Nephron progenitor cell (in vitro differentiated cells): ENCODE measurements around the gene PTPRK.

Experiments used
- DNase-seq: peaks from one replicate; pipeline ENCODE4 v3.0.0; 2021
- H3K27ac Mint-ChIP-seq: 2 replicates; pipeline ENCODE4 v1.8.0; 2021; ENCODE audit warnings: mild to moderate bottlenecking, moderate library complexity, mixed read lengths
- H3K27me3 Mint-ChIP-seq: 2 replicates; pipeline ENCODE4 v1.8.0; 2021; ENCODE audit warnings: mild to moderate bottlenecking, low read depth, mixed read lengths; ENCODE audit not compliant: poor library complexity
- H3K36me3 Mint-ChIP-seq: 2 replicates; pipeline ENCODE4 v1.8.0; 2021; ENCODE audit warnings: low read depth, mixed read lengths
- H3K4me1 Mint-ChIP-seq: 2 replicates; pipeline ENCODE4 v1.8.0; 2021; ENCODE audit warnings: mixed read lengths
- H3K4me3 Mint-ChIP-seq: 2 replicates; pipeline ENCODE4 v1.8.0; 2021; ENCODE audit warnings: mild to moderate bottlenecking, moderate library complexity, mixed read lengths
- H3K9me3 Mint-ChIP-seq: 2 replicates; pipeline ENCODE4 v1.8.0; 2021; ENCODE audit warnings: mild to moderate bottlenecking, moderate library complexity, mixed read lengths
- TF ChIP-seq, protein P1 (sequence below): fragments of 200-600 bp; sonication (generic); IDR thresholded peaks from 2 replicates; pipeline ENCODE4 v1.5.0; 2021; ENCODE audit warnings: antibody characterized with exemption

PTPRK gene

DNA sequence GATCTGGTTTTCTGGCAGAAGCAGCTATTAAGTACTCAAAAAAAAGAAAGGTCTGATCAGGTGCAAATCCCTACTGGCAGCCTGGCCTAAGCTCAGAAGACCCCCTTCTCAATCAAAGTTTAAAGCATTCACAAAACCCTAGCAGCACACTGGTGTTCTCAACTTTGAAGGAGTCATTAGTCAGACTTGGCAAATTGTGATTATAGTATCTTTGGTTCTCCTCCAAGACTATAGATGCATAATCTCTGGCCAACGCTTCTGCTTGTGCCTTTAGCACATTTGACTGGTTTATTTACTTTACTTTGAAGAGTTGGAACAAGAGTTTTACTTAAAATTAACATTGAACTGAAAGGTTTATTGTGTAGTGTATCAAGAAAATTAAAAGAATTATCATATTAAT is 248.9 kb downstream of the PTPRK start:
- Mint-ChIP-seq H3K27ac (no peak overlapping the region), H3K4me1 (peaks cover 14% of the 10 kb centered on the region), H3K27me3 (no peaks in the 10 kb centered on the region), H3K36me3 (peaks cover 7% of the 10 kb centered on the region), H3K9me3 (no peaks in the 10 kb centered on the region), H3K4me3 (no peak overlapping the region)
- TF ChIP-seq, protein P1, sequence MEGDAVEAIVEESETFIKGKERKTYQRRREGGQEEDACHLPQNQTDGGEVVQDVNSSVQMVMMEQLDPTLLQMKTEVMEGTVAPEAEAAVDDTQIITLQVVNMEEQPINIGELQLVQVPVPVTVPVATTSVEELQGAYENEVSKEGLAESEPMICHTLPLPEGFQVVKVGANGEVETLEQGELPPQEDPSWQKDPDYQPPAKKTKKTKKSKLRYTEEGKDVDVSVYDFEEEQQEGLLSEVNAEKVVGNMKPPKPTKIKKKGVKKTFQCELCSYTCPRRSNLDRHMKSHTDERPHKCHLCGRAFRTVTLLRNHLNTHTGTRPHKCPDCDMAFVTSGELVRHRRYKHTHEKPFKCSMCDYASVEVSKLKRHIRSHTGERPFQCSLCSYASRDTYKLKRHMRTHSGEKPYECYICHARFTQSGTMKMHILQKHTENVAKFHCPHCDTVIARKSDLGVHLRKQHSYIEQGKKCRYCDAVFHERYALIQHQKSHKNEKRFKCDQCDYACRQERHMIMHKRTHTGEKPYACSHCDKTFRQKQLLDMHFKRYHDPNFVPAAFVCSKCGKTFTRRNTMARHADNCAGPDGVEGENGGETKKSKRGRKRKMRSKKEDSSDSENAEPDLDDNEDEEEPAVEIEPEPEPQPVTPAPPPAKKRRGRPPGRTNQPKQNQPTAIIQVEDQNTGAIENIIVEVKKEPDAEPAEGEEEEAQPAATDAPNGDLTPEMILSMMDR, result no peak
- no peak for DNase-seq

DNA sequence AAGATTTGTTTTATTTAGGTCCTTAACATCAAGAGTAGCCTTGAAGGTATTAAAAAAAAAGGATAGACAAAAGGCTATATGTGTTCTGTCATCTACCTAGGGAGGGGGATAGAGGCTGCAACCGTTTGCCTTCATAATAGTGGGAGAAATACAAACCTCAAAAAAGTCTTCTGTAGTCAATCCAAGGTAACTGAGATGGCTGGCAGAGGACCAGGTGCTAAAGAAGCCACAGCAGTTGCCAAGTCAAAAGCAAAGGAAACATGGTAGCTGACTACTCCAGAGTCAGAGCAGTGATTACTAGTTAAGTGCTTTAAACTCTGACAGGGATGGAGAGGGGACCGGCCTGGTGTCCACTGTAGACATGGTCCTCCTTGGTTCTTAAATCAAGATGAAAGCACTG is 249.4 kb downstream of the PTPRK start:
- peaks cover 9% of the 10 kb centered on the region for H3K4me1 Mint-ChIP-seq
- no peak overlapping the region for H3K27ac Mint-ChIP-seq
- H3K4me3 Mint-ChIP-seq, result no peak overlapping the region
- DNase-seq, result no peak
- no peaks in the 10 kb centered on the region for H3K27me3 Mint-ChIP-seq
- TF ChIP-seq, protein P1, result no peak
- peaks cover 12% of the 10 kb centered on the region for H3K36me3 Mint-ChIP-seq
- H3K9me3 Mint-ChIP-seq, result no peaks in the 10 kb centered on the region

DNA sequence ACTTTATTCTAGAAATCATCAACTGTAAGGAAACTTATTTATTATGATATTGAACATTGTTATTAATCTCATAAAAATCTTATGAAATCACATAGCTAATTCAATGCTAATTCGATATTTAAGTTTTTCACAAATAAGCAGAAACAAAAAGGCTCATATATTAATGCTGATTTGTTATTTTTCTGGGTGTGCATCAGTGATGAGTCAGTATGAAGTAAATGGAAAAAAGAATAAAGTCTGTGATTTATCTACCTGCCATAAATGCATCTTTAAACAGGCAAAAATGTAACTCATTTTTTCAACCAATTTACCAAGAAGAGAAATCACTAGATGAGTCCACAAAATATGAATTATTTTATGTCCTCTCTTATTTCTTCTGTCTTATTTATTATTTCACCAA is 253.5 kb downstream of the PTPRK start:
- no peak overlapping the region for H3K27ac Mint-ChIP-seq
- no peak for DNase-seq

DNA sequence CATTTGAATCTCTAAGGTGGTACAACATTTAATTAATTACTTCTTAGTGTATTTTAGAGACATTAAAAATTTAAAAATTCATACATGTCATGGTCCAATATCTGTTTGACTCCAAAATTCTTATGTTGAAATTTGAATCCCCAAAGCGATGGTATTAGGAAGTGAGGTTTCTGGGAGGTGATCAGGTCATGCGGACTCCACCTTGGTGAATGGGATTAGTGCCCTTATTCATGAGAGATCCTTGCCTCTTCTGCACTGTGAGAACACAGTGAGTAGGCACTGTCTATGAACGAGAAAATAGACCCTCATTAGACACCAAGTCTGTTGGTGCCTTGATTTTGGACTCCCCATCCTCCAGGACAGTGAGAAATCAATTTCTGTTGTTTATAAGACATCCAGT is 254.7 kb downstream of the PTPRK start:
- H3K9me3 Mint-ChIP-seq, result peaks cover 13% of the 10 kb centered on the region
- no peak overlapping the region for H3K27ac Mint-ChIP-seq
- H3K4me1 Mint-ChIP-seq, result no peaks in the 10 kb centered on the region
- no peaks in the 10 kb centered on the region for H3K27me3 Mint-ChIP-seq
- H3K4me3 Mint-ChIP-seq, result no peak overlapping the region
- no peak for DNase-seq
- H3K36me3 Mint-ChIP-seq, result peaks cover 33% of the 10 kb centered on the region
- TF ChIP-seq, protein P1, result no peak

More for the DNA sequence above, 253.5 kb downstream of the PTPRK start:
- no peaks in the 10 kb centered on the region for H3K4me1 Mint-ChIP-seq
- no peak overlapping the region for H3K4me3 Mint-ChIP-seq
- H3K36me3 Mint-ChIP-seq, result peaks cover 33% of the 10 kb centered on the region
- peaks cover 13% of the 10 kb centered on the region for H3K9me3 Mint-ChIP-seq
- no peaks in the 10 kb centered on the region for H3K27me3 Mint-ChIP-seq
- TF ChIP-seq, protein P1, result no peak

DNA sequence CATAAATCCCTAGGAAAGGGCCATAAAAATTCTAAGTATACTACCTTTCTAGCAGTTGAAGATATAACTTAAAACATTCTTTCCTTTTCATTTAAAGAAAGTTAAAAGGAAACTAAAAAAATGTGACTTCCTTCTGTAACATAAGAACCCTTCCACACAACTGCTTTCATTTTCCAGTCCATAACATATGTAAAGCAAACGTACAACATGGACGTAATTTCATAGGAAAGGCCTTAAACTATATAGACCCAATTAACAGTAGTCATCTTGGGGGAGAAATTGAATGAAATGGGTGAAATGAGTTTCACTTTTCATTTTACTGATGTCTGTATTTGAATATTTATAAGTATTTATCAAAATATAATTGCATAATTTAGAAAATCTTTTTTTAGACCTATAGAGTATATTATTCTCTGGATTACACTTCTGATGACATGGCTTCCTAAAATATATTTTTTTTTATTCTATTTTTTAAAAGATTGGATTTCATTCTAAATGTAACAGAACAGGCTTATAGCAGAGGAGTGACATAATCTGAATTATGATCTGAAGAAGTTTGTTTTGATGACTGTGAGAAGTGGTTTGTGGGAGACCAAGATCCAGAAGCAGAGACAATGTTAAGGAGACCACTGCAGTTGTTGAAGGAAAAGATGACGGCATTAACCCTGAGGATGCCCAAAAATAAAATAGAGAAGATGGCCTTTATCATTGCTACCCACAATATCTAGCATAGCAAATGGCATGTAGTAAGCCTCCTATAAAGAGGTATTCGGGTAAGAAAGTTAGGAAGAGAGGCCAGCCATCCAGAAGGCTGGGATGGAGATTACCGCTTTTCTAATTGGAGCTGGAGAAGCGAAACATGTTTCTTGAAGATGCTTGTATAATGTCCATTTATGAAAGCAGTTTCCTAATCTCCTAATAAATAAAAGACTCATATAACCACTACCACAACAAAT is 260.4 kb downstream of the PTPRK start:
- Mint-ChIP-seq H3K36me3 (peaks cover 22% of the 10 kb centered on the region), H3K4me1 (no peaks in the 10 kb centered on the region), H3K9me3 (peaks cover 8% of the 10 kb centered on the region), H3K4me3 (no peak overlapping the region), H3K27ac (no peak overlapping the region), H3K27me3 (no peaks in the 10 kb centered on the region)
- DNase-seq, result no peak
- TF ChIP-seq, protein P1, result no peak
